GM18499 (cell line): ENCODE measurements around the gene ADH1A.
"Not testable (repeated sequence)": the region's sequence is repeated elsewhere in the genome, so short reads cannot be mapped to it uniquely, and the experiment has no call there.

Source experiments
- ATAC-seq: cut with Tn5 transposase; IDR thresholded peaks from one replicate; pipeline ENCODE4 v1.9.1; 2021; ENCODE audit warnings: moderate number of reproducible peaks; ENCODE audit not compliant: insufficient read depth, unreplicated experiment

The ADH1A gene

GRCh38 chr4:99290848-99291786 is at the start of gene ADH1A:
ADH1A (minus strand) TSS chr4:99290985; CDS start chr4:99290914, 71 bp downstream.
- ATAC-seq: no peak

- ATAC-seq: no peak
Observed at GRCh38 chr4:99339172-99339571, 48.4 kb upstream of the ADH1A start.

DNA sequence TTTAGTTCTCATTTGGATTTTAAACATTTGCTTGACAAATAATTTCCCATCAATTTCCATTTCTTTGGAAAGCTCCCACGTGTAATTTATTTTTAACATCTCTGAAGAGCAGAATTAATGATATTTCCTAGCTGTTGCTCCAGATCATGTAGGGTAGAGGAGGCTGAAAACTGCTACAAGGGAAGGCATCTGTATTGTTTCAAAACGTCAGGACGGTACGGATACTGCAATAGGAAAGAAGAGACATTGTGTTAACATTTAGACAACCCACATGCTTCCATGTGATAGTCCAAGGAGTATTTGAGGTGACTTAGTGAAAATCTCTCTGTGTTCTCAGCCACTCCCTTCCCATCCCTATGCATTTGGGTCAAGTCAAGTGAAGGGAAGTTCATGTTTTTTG is 45.8 kb upstream of the ADH1A start:
- ATAC-seq: no peak

DNA sequence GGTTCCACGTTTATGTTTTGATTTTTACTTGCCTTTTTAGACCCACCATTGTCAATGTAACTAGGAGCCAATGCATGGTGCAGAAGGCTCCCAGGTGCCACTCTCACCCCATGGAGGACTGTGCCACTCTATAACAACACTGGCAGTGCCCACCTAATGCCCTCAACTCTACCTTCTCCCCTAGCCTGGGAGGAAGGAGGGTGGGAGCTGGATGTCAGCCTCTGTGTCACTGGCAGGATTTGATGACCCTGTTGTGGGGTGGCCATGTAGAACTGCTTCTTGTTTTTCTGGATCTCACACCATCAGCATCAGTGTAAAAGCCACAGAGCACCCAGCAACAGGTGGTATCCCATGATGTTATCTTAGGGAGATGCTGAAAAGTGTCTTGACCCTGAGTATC is 44.1 kb upstream of the ADH1A start:
- ATAC-seq: no peak

DNA sequence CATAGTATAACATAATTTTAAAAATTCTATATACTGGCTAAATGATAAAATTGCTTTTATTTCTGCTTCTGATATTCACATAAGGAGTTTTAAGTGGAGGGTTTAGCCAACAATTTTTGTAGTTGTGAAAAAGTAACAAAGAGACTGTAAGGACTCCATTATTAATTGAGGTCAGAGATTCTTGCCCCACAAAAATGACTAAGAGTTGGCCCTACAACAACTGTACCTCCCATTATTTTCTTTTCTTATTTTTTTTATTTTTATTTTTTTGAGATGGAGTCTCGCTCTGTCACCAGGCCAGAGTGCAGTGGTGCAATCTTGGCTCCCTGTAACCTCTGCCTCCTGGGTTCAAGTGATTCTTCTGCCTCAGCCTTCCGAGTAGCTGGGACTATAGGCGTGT is 39.9 kb upstream of the ADH1A start:
- ATAC-seq: no peak

GRCh38 chr4:99329876-99330275 is 39.1 kb upstream of the ADH1A start:
- ATAC-seq: no peak

DNA sequence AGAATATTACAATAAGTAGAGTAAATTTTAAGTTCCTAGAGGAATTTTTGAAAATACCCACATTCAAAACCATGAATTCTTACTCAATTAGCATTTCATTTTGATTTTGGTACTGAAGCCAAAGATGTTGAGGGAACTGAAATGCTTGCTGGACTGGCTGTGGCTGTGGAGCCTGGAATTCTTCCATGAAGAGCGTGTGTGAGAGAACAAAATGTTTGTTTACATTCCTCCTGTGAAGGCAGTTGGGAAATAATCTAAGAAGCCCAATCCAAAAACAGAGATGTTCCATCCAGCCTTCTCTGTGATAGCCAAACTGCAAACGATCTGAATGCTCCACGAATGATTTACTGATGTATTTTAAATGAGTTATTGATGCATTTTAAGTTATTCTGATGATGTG is 34.2 kb upstream of the ADH1A start:
- no peak for ATAC-seq

- no peak for ATAC-seq
Observed at GRCh38 chr4:99324361-99324760, 33.6 kb upstream of the ADH1A start.

DNA sequence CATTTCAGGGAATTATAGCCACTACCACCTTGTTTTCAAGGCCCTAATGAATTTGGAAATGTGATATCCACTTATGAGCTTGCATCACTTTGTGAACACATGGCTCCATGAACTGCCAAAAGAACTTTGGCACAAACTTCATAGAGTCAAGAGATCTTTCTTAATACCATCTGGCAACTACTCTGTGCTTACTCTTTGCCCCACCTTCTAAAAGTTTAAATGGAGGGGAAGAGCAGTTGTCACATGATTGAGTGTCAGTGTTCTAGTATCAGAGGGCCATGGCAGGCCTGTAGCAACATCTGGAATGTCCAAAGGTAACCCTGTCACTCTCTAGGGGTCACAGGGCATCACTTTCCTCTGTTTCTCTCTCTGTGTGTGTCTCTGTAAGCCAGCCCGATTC is 33.0 kb upstream of the ADH1A start:
- no peak for ATAC-seq

- no peak for ATAC-seq
Observed at GRCh38 chr4:99321241-99322191, 30.7 kb upstream of the ADH1A start, which contains the start of gene ADH1B. ADH1B (minus strand) TSS chr4:99321401; CDS start chr4:99321331, 70 bp downstream.

- not testable (repeated sequence) for ATAC-seq
Observed at GRCh38 chr4:99317811-99318210, 27.0 kb upstream of the ADH1A start.

GRCh38 chr4:99317354-99317753 is 26.6 kb upstream of the ADH1A start:
- no peak for ATAC-seq

DNA sequence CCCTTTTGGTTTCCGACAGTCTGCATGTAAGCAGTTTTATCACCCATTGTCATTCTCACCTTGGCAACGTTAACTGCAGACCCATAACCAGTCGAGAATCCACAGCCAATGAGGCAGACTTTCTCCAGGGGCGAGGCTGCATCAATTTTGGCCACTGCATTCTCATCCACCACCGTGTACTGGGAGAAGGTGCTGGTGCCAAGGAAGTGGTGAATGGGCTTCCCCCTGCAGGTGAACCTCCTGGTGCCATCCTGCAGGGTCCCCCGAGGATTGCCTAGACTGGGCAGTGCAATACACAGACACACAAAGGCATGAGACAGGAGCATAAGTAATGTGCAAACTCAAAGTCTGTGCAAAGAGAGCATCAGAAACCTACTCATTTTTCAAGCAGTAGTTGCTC is 25.1 kb upstream of the ADH1A start:
- no peak for ATAC-seq

DNA sequence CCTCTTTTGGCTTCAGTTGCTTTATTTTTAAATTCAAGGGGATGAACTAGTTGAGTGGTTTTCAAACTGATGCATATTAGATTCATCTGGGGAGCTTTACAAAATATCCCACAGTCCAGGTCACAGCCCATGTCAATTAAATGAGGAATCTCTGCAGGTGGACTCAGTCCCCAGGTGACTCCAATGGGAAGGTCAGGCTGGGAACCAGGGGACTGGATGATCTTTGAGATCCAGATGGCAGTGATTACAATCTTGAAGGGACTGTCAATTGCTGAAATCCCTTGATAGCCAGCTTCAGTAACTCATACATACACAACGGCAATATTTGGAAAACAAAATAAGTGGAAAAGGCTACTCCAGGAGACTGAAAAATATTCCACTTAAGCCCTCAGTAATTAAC is 23.4 kb upstream of the ADH1A start:
- ATAC-seq: no peak

- ATAC-seq: no peak
Observed at GRCh38 chr4:99310389-99310788, 19.6 kb upstream of the ADH1A start.

DNA sequence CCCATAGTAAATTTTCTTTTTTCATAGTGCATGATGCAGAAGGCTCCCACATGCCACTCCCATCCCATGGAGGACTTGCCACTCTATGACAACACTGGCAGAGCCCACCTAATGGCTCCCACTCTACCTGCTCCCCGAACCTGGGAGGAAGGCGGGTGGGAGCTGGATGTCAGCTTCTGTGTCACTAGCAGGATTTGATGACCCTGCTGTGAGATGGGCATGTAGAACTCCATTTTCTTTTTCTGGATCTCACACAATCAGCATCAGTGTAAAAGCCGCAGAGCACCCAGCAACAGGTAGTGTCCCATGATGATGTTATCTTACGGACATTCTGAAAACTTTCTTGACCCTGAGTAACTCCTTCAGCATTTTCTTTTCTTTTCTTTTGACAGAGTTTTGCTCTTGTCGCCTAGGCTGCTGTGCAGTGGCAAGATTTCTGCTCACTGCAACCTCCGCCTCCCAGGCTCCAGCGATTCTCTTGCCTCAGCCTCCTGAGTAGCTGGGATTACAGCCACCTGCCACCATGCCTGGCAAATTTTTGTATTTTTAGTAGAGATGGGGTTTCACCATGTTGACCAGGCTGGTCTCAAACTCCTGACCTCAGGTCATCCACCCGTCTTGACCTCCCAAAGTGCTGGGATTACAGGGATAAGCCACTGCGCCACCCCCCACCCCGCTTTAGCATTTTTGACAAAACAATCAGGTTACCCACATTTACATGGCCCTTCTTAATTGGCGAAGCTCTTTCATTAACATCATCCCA is 15.0 kb upstream of the ADH1A start:
- ATAC-seq: no peak

- no peak for ATAC-seq
Observed at GRCh38 chr4:99301376-99302164, 10.8 kb upstream of the ADH1A start.

DNA sequence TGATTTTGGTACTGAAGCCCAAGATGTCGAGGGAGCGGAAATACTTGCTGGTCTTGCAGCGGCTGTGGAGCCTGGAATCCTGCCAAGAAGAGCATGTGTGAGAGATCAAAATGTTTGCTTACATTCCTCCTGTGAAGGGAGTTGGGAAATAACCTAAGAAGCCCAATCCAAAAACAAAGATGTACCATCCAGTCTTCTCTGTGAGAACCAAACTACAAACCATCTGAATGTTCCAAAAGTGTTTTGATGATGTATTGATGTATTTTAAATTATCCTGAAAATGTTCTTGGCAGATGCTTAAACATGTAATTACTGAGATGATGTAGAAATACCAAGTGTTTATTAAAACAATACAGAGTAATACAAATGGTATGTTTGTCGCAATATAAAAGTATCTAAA is 10.1 kb upstream of the ADH1A start:
- no peak for ATAC-seq

DNA sequence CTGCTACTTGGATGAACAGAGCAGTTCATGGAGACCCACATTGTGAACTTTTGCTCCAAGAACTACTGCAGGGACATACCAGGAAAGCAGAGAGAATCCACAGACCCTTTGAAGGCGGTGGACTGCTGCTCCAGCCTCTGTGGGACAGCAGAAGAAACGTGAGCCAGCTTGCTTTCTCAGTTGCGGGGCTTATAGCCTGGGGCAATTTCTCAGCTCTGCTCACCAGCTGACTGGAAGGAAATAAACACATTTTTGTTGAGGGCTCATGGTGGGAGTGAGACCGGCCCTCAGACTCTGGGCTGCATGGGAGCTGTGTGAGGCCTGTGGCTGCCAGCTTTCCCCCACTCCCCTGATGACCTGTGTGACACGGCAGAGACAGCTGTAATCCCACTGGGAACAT is 2.6 kb upstream of the ADH1A start:
- ATAC-seq: no peak
